Progenitor cell of endocrine pancreas (in vitro differentiated cells): ENCODE data around the gene OR52E5. TPM values are rescaled to one million over a fixed set of nuclear protein-coding genes. Genes with fewer than 3 reads are reported as not detected.

Experiments used
- DNase-seq: peaks from one replicate; pipeline ENCODE4 v3.0.0; 2021; ENCODE audit warnings: low spot score; ENCODE audit not compliant: unreplicated experiment
- H3K27ac Mint-ChIP-seq: 2 replicates; pipeline ENCODE4 v1.8.0; 2021; ENCODE audit warnings: mild to moderate bottlenecking, moderate library complexity, mixed read lengths
- H3K27me3 Mint-ChIP-seq: 2 replicates; pipeline ENCODE4 v1.8.0; 2021; ENCODE audit warnings: mixed read lengths
- H3K36me3 Mint-ChIP-seq: 2 replicates; pipeline ENCODE4 v1.8.0; 2022; ENCODE audit warnings: mixed read lengths; ENCODE audit not compliant: insufficient read depth
- H3K4me1 Mint-ChIP-seq: 2 replicates; pipeline ENCODE4 v1.8.0; 2021; ENCODE audit warnings: low read depth, mixed read lengths
- H3K4me3 Mint-ChIP-seq: 2 replicates; pipeline ENCODE4 v1.8.0; 2021; ENCODE audit warnings: low read depth, mild to moderate bottlenecking, moderate library complexity, mixed read lengths
- H3K9me3 Mint-ChIP-seq: 2 replicates; pipeline ENCODE4 v1.8.0; 2021; ENCODE audit warnings: low read depth, mixed read lengths
- CTCF ChIP-seq: fragments of 200-600 bp; sonication (generic); IDR thresholded peaks from one replicate; pipeline ENCODE4 v1.5.0; 2021; ENCODE audit warnings: antibody characterized with exemption, mild to moderate bottlenecking; ENCODE audit not compliant: unreplicated experiment
- total RNA-seq: library from RNA; stranded (reverse); gene quantifications from 2 replicates; pipeline ENCODE4 v1.2.1, GENCODE V29; 2021

OR52E5 gene
- total RNA-seq, 1 donor from 2014 or later, result not detected

- no peaks in the 10 kb centered on the region for H3K4me1 Mint-ChIP-seq
- H3K27ac Mint-ChIP-seq, result no peak overlapping the region
- peaks cover 9% of the 10 kb centered on the region for H3K27me3 Mint-ChIP-seq
- H3K9me3 Mint-ChIP-seq, result peaks cover 7% of the 10 kb centered on the region
- no peaks in the 10 kb centered on the region for H3K36me3 Mint-ChIP-seq
- H3K4me3 Mint-ChIP-seq, result no peak overlapping the region
- TF ChIP-seq CTCF, result no peak
- DNase-seq, result no peak
Observed at GRCh38 chr11:5865826-5866225, 27.2 kb upstream of the OR52E5 start.

- Mint-ChIP-seq H3K36me3 (no peaks in the 10 kb centered on the region), H3K4me1 (no peaks in the 10 kb centered on the region), H3K4me3 (no peak overlapping the region), H3K27me3 (peaks cover 18% of the 10 kb centered on the region), H3K27ac (no peak overlapping the region), H3K9me3 (peaks cover 3% of the 10 kb centered on the region)
- no peak for TF ChIP-seq CTCF
- no peak for DNase-seq
Observed at GRCh38 chr11:5878564-5878963, 14.4 kb upstream of the OR52E5 start.

- H3K36me3 Mint-ChIP-seq, result no peaks in the 10 kb centered on the region
- no peak within 1 kb of the TSS for H3K4me3 Mint-ChIP-seq
- DNase-seq, result no peak
- TF ChIP-seq CTCF, result no peak
- H3K4me1 Mint-ChIP-seq, result no peaks in the 10 kb centered on the region
- H3K9me3 Mint-ChIP-seq, result no peaks in the 10 kb centered on the region
- peaks cover 18% of the 10 kb centered on the region for H3K27me3 Mint-ChIP-seq
- H3K27ac Mint-ChIP-seq, result no peak within 1 kb of the TSS
Observed at GRCh38 chr11:5880329-5880728, 12.7 kb upstream of the OR52E5 start, which contains the start of gene OR52E4. Gene OR52E4, plus strand, starts transcription at chr11:5880629. Its CDS starts 3,664 bp downstream, at chr11:5884293.

GRCh38 chr11:5881756-5882155 lies 11.3 kb upstream of the OR52E5 start:
- Mint-ChIP-seq H3K27me3 (peaks cover 18% of the 10 kb centered on the region), H3K36me3 (no peaks in the 10 kb centered on the region), H3K4me3 (no peak overlapping the region), H3K27ac (no peak overlapping the region), H3K4me1 (no peaks in the 10 kb centered on the region), H3K9me3 (no peaks in the 10 kb centered on the region)
- no peak for DNase-seq
- TF ChIP-seq CTCF, result no peak

GRCh38 chr11:5887172-5887571 lies 5.8 kb upstream of the OR52E5 start:
- H3K36me3 Mint-ChIP-seq, result no peaks in the 10 kb centered on the region
- H3K27me3 Mint-ChIP-seq, result peaks cover 5% of the 10 kb centered on the region
- no peaks in the 10 kb centered on the region for H3K4me1 Mint-ChIP-seq
- DNase-seq, result no peak
- no peak overlapping the region for H3K4me3 Mint-ChIP-seq
- no peak for TF ChIP-seq CTCF
- no peak overlapping the region for H3K27ac Mint-ChIP-seq
- H3K9me3 Mint-ChIP-seq, result no peaks in the 10 kb centered on the region
